ENCODE results near the gene DYNC1LI1.

Gene DYNC1LI1

DNA sequence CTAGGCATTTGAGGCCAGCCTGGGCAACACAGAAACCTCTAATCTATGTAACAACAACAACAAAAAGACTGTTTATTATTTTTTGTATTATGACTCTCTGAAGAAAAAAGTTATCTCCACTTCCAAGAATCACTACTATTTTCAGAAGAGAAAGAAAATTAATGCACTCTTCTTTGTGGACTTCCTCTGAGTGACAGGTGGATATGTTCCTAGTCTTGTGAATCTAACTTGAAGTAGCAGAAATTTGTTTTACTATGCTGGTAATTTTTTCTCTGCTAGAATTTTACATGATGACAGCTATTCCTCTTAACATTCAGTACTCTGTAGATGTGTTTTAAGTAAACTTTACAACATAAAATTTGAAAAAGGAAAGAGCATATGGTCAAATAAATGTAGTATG lies 16.7 kb downstream of the DYNC1LI1 start:
- no peak overlapping the region for H3K4me3 ChIP-seq (ENCODE audit: low read length)
- TF ChIP-seq, protein P1, sequence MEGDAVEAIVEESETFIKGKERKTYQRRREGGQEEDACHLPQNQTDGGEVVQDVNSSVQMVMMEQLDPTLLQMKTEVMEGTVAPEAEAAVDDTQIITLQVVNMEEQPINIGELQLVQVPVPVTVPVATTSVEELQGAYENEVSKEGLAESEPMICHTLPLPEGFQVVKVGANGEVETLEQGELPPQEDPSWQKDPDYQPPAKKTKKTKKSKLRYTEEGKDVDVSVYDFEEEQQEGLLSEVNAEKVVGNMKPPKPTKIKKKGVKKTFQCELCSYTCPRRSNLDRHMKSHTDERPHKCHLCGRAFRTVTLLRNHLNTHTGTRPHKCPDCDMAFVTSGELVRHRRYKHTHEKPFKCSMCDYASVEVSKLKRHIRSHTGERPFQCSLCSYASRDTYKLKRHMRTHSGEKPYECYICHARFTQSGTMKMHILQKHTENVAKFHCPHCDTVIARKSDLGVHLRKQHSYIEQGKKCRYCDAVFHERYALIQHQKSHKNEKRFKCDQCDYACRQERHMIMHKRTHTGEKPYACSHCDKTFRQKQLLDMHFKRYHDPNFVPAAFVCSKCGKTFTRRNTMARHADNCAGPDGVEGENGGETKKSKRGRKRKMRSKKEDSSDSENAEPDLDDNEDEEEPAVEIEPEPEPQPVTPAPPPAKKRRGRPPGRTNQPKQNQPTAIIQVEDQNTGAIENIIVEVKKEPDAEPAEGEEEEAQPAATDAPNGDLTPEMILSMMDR (conservative IDR thresholded peaks at IDR 0.05; ENCODE audit: low read length), result no peak
- no peak for DNase-seq (ENCODE audit: low read depth)

DNA sequence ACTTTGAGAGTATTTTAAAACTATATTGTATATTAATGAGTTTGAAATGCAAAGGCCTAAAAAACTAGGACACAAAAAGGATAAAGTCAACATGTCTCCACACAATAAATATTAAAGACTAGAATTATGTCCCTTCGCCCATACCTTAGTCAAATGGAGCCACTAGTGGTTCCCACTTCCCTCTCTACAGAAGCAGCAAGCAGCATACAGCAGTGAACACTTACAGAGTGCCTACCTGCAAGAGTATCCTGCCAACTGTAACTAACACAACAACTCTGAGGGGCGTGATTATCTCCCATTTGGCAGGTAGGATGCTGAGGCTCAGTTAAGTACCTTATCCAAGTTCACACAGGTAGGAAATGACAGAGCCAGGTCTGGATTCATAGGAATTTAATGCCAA lies 17.2 kb downstream of the DYNC1LI1 start:
- H3K4me3 ChIP-seq (ENCODE audit: low read length), result no peak overlapping the region
- TF ChIP-seq, protein P1 (conservative IDR thresholded peaks at IDR 0.05; ENCODE audit: low read length), result no peak
- no peak for DNase-seq (ENCODE audit: low read depth)

DNA sequence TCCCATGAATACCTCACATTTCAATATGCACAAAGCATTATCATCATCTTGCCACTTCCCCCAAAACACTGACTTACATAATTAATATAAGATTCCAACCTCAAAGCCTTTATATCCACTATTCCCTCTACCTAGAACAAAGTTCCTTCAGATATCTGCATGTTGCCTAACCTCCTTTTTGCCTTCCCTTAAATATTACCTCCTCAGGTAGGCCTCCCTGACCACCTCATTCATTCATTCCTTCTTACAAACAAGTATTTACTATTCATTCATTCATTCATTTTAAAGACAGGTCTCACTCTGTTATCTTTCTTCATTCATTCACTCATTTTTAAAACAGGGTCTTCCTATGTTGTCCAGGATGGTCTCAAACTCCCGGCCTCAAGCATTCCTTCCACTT lies 18.6 kb downstream of the DYNC1LI1 start:
- H3K4me3 ChIP-seq (ENCODE audit: low read length), result no peak overlapping the region
- no peak for DNase-seq (ENCODE audit: low read depth)
- TF ChIP-seq, protein P1 (conservative IDR thresholded peaks at IDR 0.05; ENCODE audit: low read length), result no peak

DNA sequence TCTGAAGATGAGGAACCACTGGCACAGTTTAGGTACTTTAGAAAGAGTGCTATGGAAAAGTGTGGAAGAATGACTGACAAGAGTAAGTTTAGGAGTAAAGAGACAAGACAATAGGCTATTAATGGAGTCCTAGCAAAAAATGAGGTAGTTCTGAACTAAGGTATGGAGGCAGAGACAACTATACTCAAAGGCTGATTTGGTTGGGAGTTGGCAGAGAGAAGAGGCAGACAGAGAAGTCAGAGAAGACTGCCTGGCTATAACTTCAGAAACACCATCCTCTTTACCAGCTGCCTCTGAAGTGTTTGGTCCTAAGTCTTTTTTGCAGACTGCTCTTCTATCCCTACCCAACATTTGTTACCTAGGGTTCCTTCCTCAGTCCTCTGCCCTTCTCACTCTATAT lies 19.2 kb downstream of the DYNC1LI1 start:
- DNase-seq (ENCODE audit: low read depth), result no peak
- H3K4me3 ChIP-seq (ENCODE audit: low read length), result no peak overlapping the region
- TF ChIP-seq, protein P1 (conservative IDR thresholded peaks at IDR 0.05; ENCODE audit: low read length), result no peak

DNA sequence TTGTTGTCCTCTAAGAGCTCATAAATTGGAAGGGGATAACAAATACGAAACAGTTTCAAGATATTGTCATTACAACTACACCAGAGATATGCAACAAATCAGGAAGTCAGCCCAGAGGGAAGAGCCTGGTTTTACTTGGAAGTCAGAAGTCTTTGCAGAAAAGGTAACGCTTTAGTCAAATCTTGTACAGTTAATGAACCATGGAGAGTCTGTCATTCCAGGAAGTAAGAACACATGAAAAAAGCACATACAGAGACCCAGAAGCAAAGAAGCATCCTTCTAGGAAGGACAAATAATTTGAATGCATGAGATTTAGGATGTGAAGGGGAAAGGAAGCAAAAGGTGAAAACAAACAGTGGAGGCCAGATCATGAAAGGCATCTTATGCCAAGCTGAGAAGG lies 19.6 kb downstream of the DYNC1LI1 start:
- no peak for DNase-seq (ENCODE audit: low read depth)
- TF ChIP-seq, protein P1 (conservative IDR thresholded peaks at IDR 0.05; ENCODE audit: low read length), result no peak
- H3K4me3 ChIP-seq (ENCODE audit: low read length), result no peak overlapping the region

DNA sequence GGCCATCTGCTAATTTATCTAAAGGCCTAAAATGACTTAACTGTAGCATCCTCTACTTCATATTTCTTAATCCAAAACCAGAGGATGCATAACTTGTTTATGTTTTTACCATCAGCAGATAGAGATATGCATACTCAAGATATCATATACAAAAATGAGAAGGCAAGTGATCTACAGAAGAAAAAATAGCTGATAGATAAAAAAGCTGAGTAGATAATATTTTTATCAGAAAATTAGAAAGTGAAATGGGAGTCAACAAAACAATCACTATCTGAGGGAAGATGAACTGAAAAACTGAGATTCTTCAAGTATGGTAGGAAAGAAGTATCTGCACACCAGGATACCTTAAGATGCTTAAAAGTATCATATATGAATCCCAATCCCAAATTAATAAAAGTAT lies 25.4 kb downstream of the DYNC1LI1 start:
- H3K4me3 ChIP-seq (ENCODE audit: low read length), result no peak overlapping the region
- DNase-seq (ENCODE audit: low read depth), result no peak
- TF ChIP-seq, protein P1 (conservative IDR thresholded peaks at IDR 0.05; ENCODE audit: low read length), result no peak

DNA sequence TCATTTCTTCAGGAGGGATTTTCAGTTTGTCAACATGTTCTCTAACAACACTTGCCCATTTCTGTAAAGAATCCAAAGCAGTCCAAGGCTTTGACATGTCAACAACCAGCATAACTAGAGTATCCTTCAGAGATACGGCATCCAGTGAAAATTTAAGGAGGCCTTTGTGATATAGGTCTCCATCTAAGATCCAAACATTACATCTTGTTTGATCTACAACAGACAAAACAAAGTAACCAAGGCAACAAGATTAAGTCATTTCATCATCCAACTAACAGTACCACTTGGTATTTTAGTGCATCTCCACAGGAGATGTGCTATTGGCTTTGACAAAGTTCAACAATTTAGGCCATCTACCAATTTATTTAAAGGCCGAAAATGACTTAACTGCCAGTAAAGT lies 25.8 kb downstream of the DYNC1LI1 start:
- no peak overlapping the region for H3K4me3 ChIP-seq (ENCODE audit: low read length)
- peak; percentile 16 for DNase-seq (ENCODE audit: low read depth)
- TF ChIP-seq, protein P1 (conservative IDR thresholded peaks at IDR 0.05; ENCODE audit: low read length), result no peak

Data from AG10803 (cell line).